Stimulated activated CD4-positive, alpha-beta T cell treated with anti-CD3 and anti-CD28 coated beads, Interleukin-4, amount 100 ng/mL, for 48 hours (primary cell): ENCODE data around the gene GGT5.
"Not testable (repeated sequence)": the region's sequence is repeated elsewhere in the genome, so short reads cannot be mapped to it uniquely, and the experiment has no call there.

Experiments
- DNase-seq, 2 donors: peaks; one replicate each; pipeline ENCODE4 v3.0.0-alpha.2; 2020; ENCODE audit warnings: low read depth in 2 of 2

Gene GGT5

GRCh38 chr22:24205438-24206195 is 39.3 kb downstream of the GGT5 start:
- DNase-seq: no peak

GRCh38 chr22:24203856-24204255 is 41.0 kb downstream of the GGT5 start:
- not testable (repeated sequence) for DNase-seq

- DNase-seq: no peak
Measured at GRCh38 chr22:24201681-24202614, 42.9 kb downstream of the GGT5 start.

GRCh38 chr22:24200619-24201212 is 44.2 kb downstream of the GGT5 start:
- DNase-seq: no peak

GRCh38 chr22:24198682-24199052 is 46.2 kb downstream of the GGT5 start:
- no peak for DNase-seq

- no peak for DNase-seq
Measured at GRCh38 chr22:24191893-24192292, 53.0 kb downstream of the GGT5 start.

- DNase-seq: no peak
Measured at GRCh38 chr22:24191381-24191841, 53.5 kb downstream of the GGT5 start.

GRCh38 chr22:24190596-24191208 is 54.2 kb downstream of the GGT5 start:
- DNase-seq: no peak

- DNase-seq: no peak
Measured at GRCh38 chr22:24190159-24190540, 54.7 kb downstream of the GGT5 start.

- DNase-seq: peak; percentile 28 to 40
Measured at GRCh38 chr22:24189249-24190158, 55.4 kb downstream of the GGT5 start.

GRCh38 chr22:24188705-24189248 is 56.1 kb downstream of the GGT5 start:
- DNase-seq: no peak

GRCh38 chr22:24187731-24188644 is 56.9 kb downstream of the GGT5 start:
- DNase-seq: no peak

GRCh38 chr22:24186892-24187670 is 57.8 kb downstream of the GGT5 start:
- no peak for DNase-seq

- no peak for DNase-seq
Measured at GRCh38 chr22:24186352-24186740, 58.5 kb downstream of the GGT5 start.

GRCh38 chr22:24185501-24186351 is 59.2 kb downstream of the GGT5 start:
- no peak for DNase-seq

GRCh38 chr22:24185001-24185500 is 59.8 kb downstream of the GGT5 start:
- DNase-seq: no peak

GRCh38 chr22:24184057-24184798 is 60.7 kb downstream of the GGT5 start:
- DNase-seq: no peak
